GM18870 (cell line): ENCODE measurements around the gene C9orf57.
"Not testable (repeated sequence)": the region's sequence is repeated elsewhere in the genome, so short reads cannot be mapped to it uniquely, and the experiment has no call there.

ENCODE experiments used
- ATAC-seq: cut with Tn5 transposase; IDR thresholded peaks from one replicate; pipeline ENCODE4 v1.9.1; 2021; ENCODE audit warnings: moderate library complexity; ENCODE audit not compliant: unreplicated experiment

The C9orf57 gene

GRCh38 chr9:72025906-72026305 is 34.5 kb downstream of the C9orf57 start:
- ATAC-seq = no peak

GRCh38 chr9:72023596-72023995 is 36.8 kb downstream of the C9orf57 start:
- no peak for ATAC-seq

- no peak for ATAC-seq
Measured at GRCh38 chr9:72022841-72023240, 37.6 kb downstream of the C9orf57 start.

DNA sequence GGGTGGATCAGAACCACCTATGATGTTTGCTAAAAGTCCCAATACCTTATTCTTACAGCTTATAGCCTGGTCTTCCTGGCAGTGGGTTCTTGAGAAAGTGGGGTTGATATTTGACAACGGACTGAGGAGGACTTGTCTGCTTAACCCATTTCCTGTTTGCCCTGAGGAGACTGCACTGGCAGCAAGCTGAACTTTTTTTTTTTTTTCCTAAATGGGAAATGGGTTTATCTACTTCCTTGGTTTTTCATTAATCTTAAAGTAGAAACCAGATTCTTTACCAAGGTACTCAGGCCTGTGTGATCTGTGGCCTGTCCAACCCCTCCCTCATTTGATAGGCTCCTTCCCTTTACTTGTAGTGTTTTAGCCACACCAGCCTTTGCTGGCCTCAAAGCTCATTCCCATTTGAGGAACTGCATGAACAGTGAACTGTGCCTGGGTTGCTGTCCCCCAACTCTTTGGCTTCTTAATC is 47.1 kb downstream of the C9orf57 start:
- ATAC-seq = no peak

DNA sequence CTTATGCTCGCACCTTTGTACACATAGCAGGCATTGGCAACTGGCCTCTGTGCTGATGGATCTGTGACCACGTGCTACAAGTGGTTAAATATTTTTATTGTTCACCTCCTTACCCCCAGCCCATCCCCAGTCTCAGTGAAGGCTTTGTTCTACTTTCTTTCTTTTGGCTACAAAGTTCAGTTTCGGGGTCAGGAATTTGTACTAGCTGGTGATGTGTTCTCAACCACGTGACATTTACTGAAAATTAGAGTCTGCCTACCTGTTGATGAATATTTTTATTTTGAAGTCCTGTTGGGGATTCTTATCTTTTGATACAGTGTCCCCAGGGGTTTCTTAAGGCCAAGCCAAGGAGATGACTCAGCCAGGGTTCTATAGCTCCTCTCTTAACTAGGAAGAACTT is 47.8 kb downstream of the C9orf57 start:
- ATAC-seq = no peak

DNA sequence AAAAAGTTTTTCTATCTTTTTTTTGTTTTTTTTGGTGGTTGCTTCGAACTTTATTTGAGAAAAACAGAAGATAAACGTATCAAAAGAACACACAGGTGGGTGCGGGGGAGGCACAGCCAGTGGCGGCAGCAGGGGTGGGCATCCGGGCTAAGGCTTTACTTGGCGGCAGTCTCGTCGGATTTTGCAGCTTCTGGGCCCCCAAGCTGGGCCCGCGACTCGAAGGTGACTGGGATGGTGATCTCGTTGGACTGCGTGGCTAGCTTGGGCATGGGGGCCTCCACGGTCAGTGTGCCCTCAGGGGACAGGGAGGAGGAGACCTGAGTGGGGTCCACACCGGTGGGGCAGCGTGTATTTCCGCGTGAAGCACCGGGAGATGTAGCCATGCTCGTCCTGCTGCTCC is 52.7 kb downstream of the C9orf57 start:
- not testable (repeated sequence) for ATAC-seq

GRCh38 chr9:72006501-72006900 is 53.9 kb downstream of the C9orf57 start:
- ATAC-seq = no peak

DNA sequence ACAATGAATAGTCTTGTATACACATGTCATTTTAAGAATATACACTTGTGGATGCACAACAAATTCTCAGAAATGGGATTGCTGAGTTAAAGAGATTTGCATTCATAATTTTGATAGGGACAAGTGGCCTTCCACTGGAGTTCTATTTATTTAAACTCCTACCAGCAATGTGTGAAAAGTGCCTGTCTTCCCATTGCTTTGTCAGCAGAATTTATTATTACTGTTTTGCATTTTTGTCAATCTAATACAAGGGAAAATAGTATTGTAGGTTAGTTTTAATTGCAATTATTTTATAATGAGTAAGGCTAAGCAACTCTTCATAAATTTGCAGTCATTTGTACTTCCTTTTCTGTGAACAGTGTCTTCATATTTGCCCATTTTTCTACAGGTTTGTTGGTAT is 55.0 kb downstream of the C9orf57 start:
- no peak for ATAC-seq
